ENCODE results near the gene SYNDIG1L. TPM values are rescaled to one million over a fixed set of nuclear protein-coding genes. Genes with fewer than 3 reads are reported as not detected.
"Not testable (repeated sequence)": the region's sequence is repeated elsewhere in the genome, so short reads cannot be mapped to it uniquely, and the experiment has no call there.

SYNDIG1L gene
- total and polyA plus RNA-seq, 12 donors, result 0.03 to 0.15 (median 0.13) TPM; not detected in 6

- no peak for DNase-seq
- H3K36me3 ChIP-seq, result no peaks in the 10 kb centered on the region
- H3K27ac ChIP-seq, result no peak overlapping the region
- H3K27me3 ChIP-seq, result no peaks in the 10 kb centered on the region
- 85 to 87% methylated on average over 4 of the region's 4 CpGs for WGBS, 2 donors
- no peak for ATAC-seq
- H3K9me3 ChIP-seq, result no peaks in the 10 kb centered on the region
- no peak overlapping the region for H3K4me3 ChIP-seq
- TF ChIP-seq CTCF (IDR thresholded peaks at IDR 0.05), result no peak
- peaks cover 0 to 4% (median 0%) of the 10 kb centered on the region in 9 donors for H3K4me1 ChIP-seq
- intact Hi-C loops (cut with DNase I), result no loop called here
These were observed 31.5 kb upstream of the SYNDIG1L start for GRCh38 chr14:74457565-74457895.

GRCh38 chr14:74456684-74457564, 30.9 kb upstream of the SYNDIG1L start:
- 81 to 84% methylated on average over 17 of the region's 17 CpGs for WGBS, 2 donors
- DNase-seq, result no peak
- Histone ChIP-seq H3K27ac (no peak overlapping the region), H3K9me3 (no peaks in the 10 kb centered on the region), H3K36me3 (no peaks in the 10 kb centered on the region), H3K27me3 (no peaks in the 10 kb centered on the region), H3K4me3 (no peak overlapping the region), H3K4me1 (peaks cover 0 to 4% (median 0%) of the 10 kb centered on the region in 9 donors)
- TF ChIP-seq CTCF (IDR thresholded peaks at IDR 0.05), result no peak
- intact Hi-C loops (cut with DNase I), result no loop called here
- no peak for ATAC-seq

- intact Hi-C loops (cut with DNase I); ATAC-seq; H3K27me3 ChIP-seq; H3K36me3 ChIP-seq; H3K9me3 ChIP-seq; H3K4me1 ChIP-seq; H3K4me3 ChIP-seq; DNase-seq; H3K27ac ChIP-seq: not testable (repeated sequence)
- 77 to 80% methylated on average over 5 of the region's 5 CpGs for WGBS, 2 donors
These were observed 28.4 kb upstream of the SYNDIG1L start for GRCh38 chr14:74454397-74454796.

GRCh38 chr14:74444866-74445265, 18.9 kb upstream of the SYNDIG1L start:
- DNase-seq, result no peak

More at GRCh38 chr14:74444866-74445265, 18.9 kb upstream of the SYNDIG1L start:
- H3K36me3 ChIP-seq, result no peaks in the 10 kb centered on the region
- no peaks in the 10 kb centered on the region for H3K4me1 ChIP-seq
- H3K27ac ChIP-seq, result no peak overlapping the region
- no peak for ATAC-seq
- no peaks in the 10 kb centered on the region for H3K9me3 ChIP-seq
- TF ChIP-seq CTCF (IDR thresholded peaks at IDR 0.05), result no peak
- intact Hi-C loops (cut with DNase I), result no loop called here
- WGBS, 2 donors, result 27 to 44% methylated on average over 3 of the region's 3 CpGs
- H3K4me3 ChIP-seq, result no peak overlapping the region
- H3K27me3 ChIP-seq, result no peaks in the 10 kb centered on the region
